HEK293T (cell line): ENCODE data around the gene CCDC63.

Experiments used
- ARNT ChIP-seq: fragments of 450-650 bp; IDR thresholded peaks from 2 replicates; pipeline ENCODE4 v1.6.1; 2017; ENCODE audit warnings: mild to moderate bottlenecking
- BHLHE40 ChIP-seq: fragments of 450-650 bp; IDR thresholded peaks from 2 replicates; pipeline ENCODE4 v1.6.1; 2016; ENCODE audit warnings: mild to moderate bottlenecking, moderate library complexity, borderline replicate concordance
- CTBP1 ChIP-seq: fragments of 450-650 bp; IDR thresholded peaks from 2 replicates; pipeline ENCODE4 v1.6.1; 2016; ENCODE audit warnings: borderline replicate concordance
- ELF4 ChIP-seq: fragments of 450-650 bp; IDR thresholded peaks from 2 replicates; pipeline ENCODE4 v1.6.1; 2017; ENCODE audit warnings: antibody characterized with exemption
- FOXK2 ChIP-seq: fragments of 450-650 bp; IDR thresholded peaks from 2 replicates; pipeline ENCODE4 v1.6.1; 2016; ENCODE audit warnings: mild to moderate bottlenecking
- FOXM1 ChIP-seq: fragments of 450-650 bp; IDR thresholded peaks from 2 replicates; pipeline ENCODE4 v1.6.1; 2017; ENCODE audit warnings: mild to moderate bottlenecking, borderline replicate concordance
- HDGF ChIP-seq: fragments of 450-650 bp; IDR thresholded peaks from 2 replicates; pipeline ENCODE4 v1.6.1; 2017; ENCODE audit warnings: antibody characterized with exemption, borderline replicate concordance
- NFRKB ChIP-seq: fragments of 450-650 bp; IDR thresholded peaks from 2 replicates; pipeline ENCODE4 v1.6.1; 2016; ENCODE audit warnings: mild to moderate bottlenecking, moderate library complexity
- SP1 ChIP-seq: fragments of 450-650 bp; IDR thresholded peaks from 2 replicates; pipeline ENCODE4 v1.6.1; 2017
- SUZ12 ChIP-seq: fragments of 450-650 bp; IDR thresholded peaks from 2 replicates; pipeline ENCODE4 v1.6.1; 2016; ENCODE audit warnings: mild to moderate bottlenecking
- TARDBP ChIP-seq: fragments of 450-650 bp; IDR thresholded peaks from 2 replicates; pipeline ENCODE4 v1.6.1; 2016
- TF ChIP-seq, protein P1 (sequence below): fragments of 450-650 bp; IDR thresholded peaks from 2 replicates; pipeline ENCODE4 v1.6.1; 2016

DNA sequence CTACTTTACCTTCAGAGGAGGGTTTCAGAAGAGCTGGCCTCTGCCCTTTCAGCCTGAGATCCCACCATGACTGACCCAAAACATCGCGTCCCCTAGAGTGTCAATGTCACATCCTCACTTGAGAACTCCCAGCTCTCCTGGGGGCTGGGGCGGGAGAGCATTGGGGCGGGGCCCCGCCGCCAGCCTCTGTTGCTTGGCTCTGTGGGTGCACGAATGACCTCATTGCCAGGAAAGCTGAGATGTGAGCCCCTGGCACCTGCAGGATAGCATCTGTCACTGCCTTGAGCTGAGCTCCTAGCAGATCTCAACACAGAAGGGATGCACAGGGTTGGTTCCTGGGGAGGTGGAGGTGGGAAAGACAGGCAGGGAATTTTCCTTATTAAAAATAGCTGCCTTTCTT is 94.1 kb downstream of the CCDC63 start:
- no peak for TF ChIP-seq SP1
- no peak for TF ChIP-seq NFRKB
- TF ChIP-seq FOXM1: no peak
- no peak for TF ChIP-seq ARNT
- TF ChIP-seq FOXK2: no peak
- TF ChIP-seq, protein P1, sequence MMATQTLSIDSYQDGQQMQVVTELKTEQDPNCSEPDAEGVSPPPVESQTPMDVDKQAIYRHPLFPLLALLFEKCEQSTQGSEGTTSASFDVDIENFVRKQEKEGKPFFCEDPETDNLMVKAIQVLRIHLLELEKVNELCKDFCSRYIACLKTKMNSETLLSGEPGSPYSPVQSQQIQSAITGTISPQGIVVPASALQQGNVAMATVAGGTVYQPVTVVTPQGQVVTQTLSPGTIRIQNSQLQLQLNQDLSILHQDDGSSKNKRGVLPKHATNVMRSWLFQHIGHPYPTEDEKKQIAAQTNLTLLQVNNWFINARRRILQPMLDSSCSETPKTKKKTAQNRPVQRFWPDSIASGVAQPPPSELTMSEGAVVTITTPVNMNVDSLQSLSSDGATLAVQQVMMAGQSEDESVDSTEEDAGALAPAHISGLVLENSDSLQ: no peak
- TF ChIP-seq TARDBP: no peak
- TF ChIP-seq BHLHE40: no peak
- no peak for TF ChIP-seq HDGF
- TF ChIP-seq ELF4: no peak
- no peak for TF ChIP-seq SUZ12
- TF ChIP-seq CTBP1: no peak
